Left ventricle myocardium inferior (tissue), 1 donor: Measurements from ENCODE around the gene TRAPPC11. TPM values are rescaled to one million over a fixed set of nuclear protein-coding genes. Genes with fewer than 3 reads are reported as not detected.
A peak's percentile ranks its signal among the peaks of the same experiment; 100 is the strongest.

Experiments
- DNase-seq: peaks from one replicate; pipeline ENCODE4 v3.0.0-alpha.2; 2020
- H3K27ac ChIP-seq: fragments of 200-600 bp; replicated peaks from 2 replicates; pipeline ENCODE4 v1.8.0; 2021
- H3K27me3 ChIP-seq: fragments of 200-600 bp; 2 replicates; pipeline ENCODE4 v1.8.0; 2021; ENCODE audit warnings: low read depth
- H3K36me3 ChIP-seq: fragments of 200-600 bp; 2 replicates; pipeline ENCODE4 v1.8.0; 2021
- H3K4me1 ChIP-seq: fragments of 200-600 bp; 2 replicates; pipeline ENCODE4 v1.8.0; 2021
- H3K4me3 ChIP-seq: fragments of 200-600 bp; 2 replicates; pipeline ENCODE4 v1.8.0; 2021; ENCODE audit warnings: mild to moderate bottlenecking, moderate library complexity
- H3K9me3 ChIP-seq: fragments of 200-600 bp; replicated peaks from 2 replicates; pipeline ENCODE4 v1.8.0; 2021
- CTCF ChIP-seq: fragments of 200-600 bp; IDR thresholded peaks from 2 replicates; pipeline ENCODE4 v1.8.0; 2021; ENCODE audit warnings: antibody characterized with exemption, mild to moderate bottlenecking, borderline replicate concordance
- intact Hi-C: fragments of 100-400 bp; cut with micrococcal nuclease; formaldehyde crosslinking; loops from one replicate; pipeline ENCODE4 v1.11.0; 2022
- total RNA-seq: library from RNA; stranded (reverse); fragmentation: NEBNext Ultra II Directional; extraction: Animal tissue kit (Norgen Biotek cat#: 25700); gene quantifications from one replicate; pipeline ENCODE4 v1.2.1, GENCODE V29; 2021
- donor health status: DM: no; HTN: yes; CAD: no; lungs with severe emphysema.

Gene TRAPPC11
- total RNA-seq, 1 donor from 2014 or later, result 20.5 TPM

GRCh38 chr4:183751106-183751505 is 92.0 kb downstream of the TRAPPC11 start:
- TF ChIP-seq CTCF, result no peak
- intact Hi-C loops, result no loop called here
- H3K4me1 ChIP-seq, result peaks cover 9% of the 10 kb centered on the region
- H3K36me3 ChIP-seq, result no peaks in the 10 kb centered on the region
- H3K9me3 ChIP-seq, result peaks cover 6% of the 10 kb centered on the region
- no peaks in the 10 kb centered on the region for H3K27me3 ChIP-seq
- no peak overlapping the region for H3K4me3 ChIP-seq
- no peak for DNase-seq
- H3K27ac ChIP-seq, result no peak overlapping the region

- Histone ChIP-seq H3K9me3 (peaks cover 6% of the 10 kb centered on the region), H3K4me1 (no peaks in the 10 kb centered on the region), H3K36me3 (no peaks in the 10 kb centered on the region), H3K27me3 (no peaks in the 10 kb centered on the region), H3K4me3 (no peak overlapping the region), H3K27ac (no peak overlapping the region)
- TF ChIP-seq CTCF, result no peak
- DNase-seq, result no peak
- intact Hi-C loops, result no loop called here
Measured at GRCh38 chr4:183755596-183755995, 96.5 kb downstream of the TRAPPC11 start.

GRCh38 chr4:183757060-183757459 is 98.0 kb downstream of the TRAPPC11 start:
- H3K27me3 ChIP-seq, result no peaks in the 10 kb centered on the region
- DNase-seq, result no peak
- intact Hi-C loops, result no loop called here
- H3K36me3 ChIP-seq, result no peaks in the 10 kb centered on the region
- H3K27ac ChIP-seq, result no peak overlapping the region
- H3K9me3 ChIP-seq, result no peaks in the 10 kb centered on the region
- H3K4me3 ChIP-seq, result no peak overlapping the region
- no peak for TF ChIP-seq CTCF
- H3K4me1 ChIP-seq, result no peaks in the 10 kb centered on the region

- TF ChIP-seq CTCF, result peak; percentile 64
- DNase-seq, result peak; percentile 66
- Histone ChIP-seq H3K9me3 (no peaks in the 10 kb centered on the region), H3K27ac (peak overlapping the region; percentile 61), H3K4me1 (no peaks in the 10 kb centered on the region), H3K4me3 (peak overlapping the region; percentile 52), H3K27me3 (no peaks in the 10 kb centered on the region), H3K36me3 (no peaks in the 10 kb centered on the region)
- intact Hi-C loops, result no loop called here
Measured at GRCh38 chr4:183758061-183758757, 99.1 kb downstream of the TRAPPC11 start.

- H3K36me3 ChIP-seq, result no peaks in the 10 kb centered on the region
- H3K4me3 ChIP-seq, result peak overlapping the region; percentile 52
- no peaks in the 10 kb centered on the region for H3K4me1 ChIP-seq
- peak overlapping the region; percentile 61 for H3K27ac ChIP-seq
- intact Hi-C loops, result no loop called here
- DNase-seq, result no peak
- no peaks in the 10 kb centered on the region for H3K27me3 ChIP-seq
- no peak for TF ChIP-seq CTCF
- no peaks in the 10 kb centered on the region for H3K9me3 ChIP-seq
Measured at GRCh38 chr4:183758758-183759447, 99.8 kb downstream of the TRAPPC11 start.
